ENCODE results near the gene MYOD1.

Gene MYOD1

DNA sequence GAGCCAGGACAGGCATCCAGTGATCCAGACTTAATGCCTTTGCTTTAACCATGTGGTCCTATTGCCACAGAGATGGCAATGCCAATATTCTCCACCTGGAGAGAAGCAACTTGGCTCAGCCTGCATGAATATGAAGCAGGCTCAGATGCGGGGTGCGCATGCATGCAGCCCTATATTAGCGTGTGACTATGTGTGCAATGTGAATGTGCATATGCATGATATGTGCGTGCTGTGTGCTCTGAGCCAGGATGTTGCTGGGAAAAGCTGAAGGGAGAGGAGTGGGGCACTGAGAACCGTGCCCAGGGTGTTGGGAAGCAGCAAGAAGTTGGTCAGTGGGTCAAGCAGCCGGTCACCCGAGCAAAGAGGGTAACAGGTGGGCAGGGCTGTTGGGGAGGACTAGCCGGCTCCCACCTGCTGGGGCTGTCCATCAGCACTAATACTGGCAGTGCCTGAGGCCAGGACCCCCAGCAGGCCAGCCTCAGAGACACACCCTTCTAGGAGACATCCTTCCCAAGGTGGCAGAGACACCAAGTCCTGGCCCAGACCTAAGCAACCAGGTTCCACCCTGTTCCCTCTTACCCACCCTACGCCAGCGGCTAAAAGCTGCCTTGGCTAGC is 24.8 kb upstream of the MYOD1 start:
- TF ChIP-seq, protein P1, sequence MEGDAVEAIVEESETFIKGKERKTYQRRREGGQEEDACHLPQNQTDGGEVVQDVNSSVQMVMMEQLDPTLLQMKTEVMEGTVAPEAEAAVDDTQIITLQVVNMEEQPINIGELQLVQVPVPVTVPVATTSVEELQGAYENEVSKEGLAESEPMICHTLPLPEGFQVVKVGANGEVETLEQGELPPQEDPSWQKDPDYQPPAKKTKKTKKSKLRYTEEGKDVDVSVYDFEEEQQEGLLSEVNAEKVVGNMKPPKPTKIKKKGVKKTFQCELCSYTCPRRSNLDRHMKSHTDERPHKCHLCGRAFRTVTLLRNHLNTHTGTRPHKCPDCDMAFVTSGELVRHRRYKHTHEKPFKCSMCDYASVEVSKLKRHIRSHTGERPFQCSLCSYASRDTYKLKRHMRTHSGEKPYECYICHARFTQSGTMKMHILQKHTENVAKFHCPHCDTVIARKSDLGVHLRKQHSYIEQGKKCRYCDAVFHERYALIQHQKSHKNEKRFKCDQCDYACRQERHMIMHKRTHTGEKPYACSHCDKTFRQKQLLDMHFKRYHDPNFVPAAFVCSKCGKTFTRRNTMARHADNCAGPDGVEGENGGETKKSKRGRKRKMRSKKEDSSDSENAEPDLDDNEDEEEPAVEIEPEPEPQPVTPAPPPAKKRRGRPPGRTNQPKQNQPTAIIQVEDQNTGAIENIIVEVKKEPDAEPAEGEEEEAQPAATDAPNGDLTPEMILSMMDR (conservative IDR thresholded peaks at IDR 0.05; ENCODE audit: low read depth, low read length), result no peak
- no peak overlapping the region for H3K4me3 ChIP-seq (ENCODE audit: low read depth, low read length)
- DNase-seq (ENCODE audit: low read depth), result no peak

DNA sequence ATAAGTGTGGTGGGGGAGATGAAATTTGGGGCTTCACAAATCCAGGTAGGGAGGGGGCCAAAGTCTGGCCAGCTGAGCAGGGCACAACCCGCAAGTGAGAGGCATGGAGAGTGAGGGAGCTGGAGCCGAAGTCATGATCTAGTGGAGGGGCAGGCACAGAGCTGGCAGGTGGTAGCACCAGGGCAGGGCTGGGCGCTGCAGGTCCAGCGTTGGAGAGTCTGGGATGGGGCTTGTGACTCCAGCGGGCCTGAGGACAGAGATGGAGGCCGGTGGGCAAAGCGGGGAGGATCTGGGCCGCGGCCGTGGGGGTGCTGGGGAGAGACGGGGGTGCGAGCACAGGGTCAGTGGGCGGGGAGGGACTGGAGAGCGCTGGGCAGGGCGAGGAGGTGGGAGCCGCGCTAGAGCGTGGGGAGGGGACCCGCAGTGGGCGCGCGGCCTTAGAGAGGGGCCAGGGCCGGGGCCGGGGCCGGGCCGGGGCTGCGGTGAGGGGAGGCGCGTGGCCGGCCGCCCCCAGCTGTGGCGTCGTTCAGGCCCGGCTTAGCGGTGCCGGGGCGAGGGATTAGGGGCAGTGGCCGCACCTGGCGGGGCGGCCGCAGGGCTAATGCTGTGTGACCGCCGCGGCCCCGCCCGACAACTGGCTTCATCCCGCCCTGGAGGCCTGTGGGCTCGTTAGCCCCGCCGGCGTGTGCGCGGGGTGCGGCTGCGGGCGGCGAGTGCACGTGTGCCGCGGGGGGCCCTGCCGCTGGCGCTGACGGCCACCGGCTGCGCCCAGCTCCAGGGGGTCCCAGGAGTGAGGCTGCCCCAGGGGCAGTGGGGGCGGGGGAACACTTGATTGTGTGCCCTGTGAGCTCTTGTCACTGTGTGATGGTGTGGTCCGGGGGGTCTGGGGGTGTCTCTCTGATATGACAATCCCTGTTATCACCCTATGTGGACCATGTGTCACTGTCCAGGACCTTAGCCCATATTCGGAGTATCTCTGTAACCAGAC is 23.6 kb upstream of the MYOD1 start:
- TF ChIP-seq, protein P1 (conservative IDR thresholded peaks at IDR 0.05; ENCODE audit: low read depth, low read length), result no peak
- no peak for DNase-seq (ENCODE audit: low read depth)
- no peak overlapping the region for H3K4me3 ChIP-seq (ENCODE audit: low read depth, low read length)

DNA sequence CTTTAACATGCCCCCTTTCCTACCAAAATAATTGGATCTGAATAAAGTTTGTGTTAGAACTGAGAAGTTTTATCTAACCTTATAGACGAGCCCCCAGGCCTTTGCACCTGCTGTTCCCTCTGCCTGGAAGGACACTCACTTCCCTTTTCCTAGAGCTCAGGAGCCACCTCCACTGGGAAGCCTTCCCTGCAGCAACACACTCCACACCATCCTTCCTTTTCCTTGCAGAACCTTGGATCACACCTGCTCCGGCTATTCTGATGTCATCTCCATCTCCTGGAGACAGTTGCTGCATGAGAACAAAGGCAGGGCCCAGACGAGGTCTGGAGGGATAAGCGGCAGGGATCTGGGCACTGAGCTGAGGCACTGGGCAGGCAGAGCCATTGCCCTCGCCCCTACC is 22.6 kb upstream of the MYOD1 start:
- TF ChIP-seq, protein P1 (conservative IDR thresholded peaks at IDR 0.05; ENCODE audit: low read depth, low read length), result no peak
- no peak for DNase-seq (ENCODE audit: low read depth)
- no peak overlapping the region for H3K4me3 ChIP-seq (ENCODE audit: low read depth, low read length)

DNA sequence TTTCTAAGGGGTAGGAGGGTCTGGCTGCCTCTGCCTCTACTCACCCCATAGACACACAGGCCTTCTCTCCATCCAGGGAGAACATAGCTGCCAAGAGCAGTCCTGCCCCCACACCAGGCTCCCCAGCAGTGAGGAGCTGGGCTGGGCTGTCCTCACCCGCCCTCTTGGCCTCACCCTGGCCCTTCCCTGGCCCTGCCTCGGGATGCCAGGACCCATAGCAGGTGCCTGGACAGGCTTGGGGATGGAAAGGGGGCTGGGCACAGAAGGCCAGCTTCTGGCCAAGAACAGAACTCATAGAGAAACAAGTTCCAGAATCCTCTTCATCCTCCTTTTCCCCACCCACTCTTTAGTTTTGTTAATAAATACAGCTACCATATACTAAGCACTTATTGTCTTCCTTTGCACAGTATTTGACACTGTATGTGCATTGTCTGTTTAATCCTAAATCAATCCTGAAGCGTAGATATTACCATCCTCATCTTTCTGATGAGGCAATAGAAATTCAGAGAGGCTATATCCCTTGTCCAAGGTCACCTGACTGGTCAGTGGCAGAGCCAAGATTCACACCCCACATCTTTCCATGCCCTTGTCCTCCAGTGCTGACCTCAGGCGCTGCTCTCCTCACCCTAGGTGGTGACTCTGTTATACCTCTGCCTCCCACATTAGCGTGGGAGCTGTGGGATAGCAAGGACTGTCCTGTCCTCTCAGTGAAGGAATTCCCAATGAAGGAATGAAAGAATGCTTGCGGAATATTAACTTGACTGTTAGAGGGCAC is 22.0 kb upstream of the MYOD1 start:
- DNase-seq (ENCODE audit: low read depth), result no peak

DNA sequence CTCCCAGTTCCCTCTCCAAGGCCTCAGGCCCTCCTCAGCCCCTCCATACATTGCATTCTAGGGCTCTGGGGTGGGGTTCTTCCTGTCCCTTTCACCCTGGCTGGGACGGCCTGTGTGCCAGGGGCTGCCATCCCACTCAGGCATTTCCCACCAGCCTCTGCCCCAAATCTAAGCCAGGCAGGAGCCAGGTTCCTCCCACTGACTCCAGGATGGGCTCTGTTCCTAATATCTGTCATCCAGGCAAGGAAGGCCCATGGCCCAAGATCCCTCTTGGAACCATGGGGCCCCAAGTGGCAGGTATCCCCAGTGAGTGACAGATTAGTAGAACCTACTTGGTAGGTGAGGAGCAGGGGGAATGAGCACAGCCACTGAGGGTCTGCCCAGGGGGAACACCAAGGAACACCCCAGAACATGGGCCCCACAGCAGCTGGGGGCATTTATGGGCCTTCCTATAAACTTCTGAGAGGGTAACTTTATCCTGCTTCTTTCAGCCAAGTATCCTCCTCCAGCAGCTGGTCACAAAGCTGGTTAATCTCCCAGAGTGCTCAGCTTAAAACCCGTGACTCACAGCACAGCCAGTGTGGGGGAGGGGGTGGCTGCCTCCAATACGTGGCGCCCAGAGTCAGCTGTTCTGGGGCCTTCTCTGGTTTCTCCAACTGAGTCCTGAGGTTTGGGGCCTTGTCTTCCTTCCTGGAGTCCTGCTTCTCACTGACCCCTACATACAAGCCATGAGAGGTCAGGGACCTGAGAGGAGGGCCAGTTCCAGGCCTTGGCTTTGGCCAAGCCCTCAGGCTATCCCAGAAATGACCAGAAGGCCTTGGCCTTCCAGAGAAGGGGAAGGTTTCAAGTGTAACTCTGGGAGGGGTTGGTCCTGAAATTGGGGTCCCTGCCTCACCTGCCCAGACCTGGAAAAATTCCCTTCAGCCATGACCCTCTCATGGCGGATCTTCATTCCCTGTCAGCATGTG is 19.9 kb upstream of the MYOD1 start:
- DNase-seq (ENCODE audit: low read depth), result peak; percentile 34
- TF ChIP-seq, protein P1 (conservative IDR thresholded peaks at IDR 0.05; ENCODE audit: low read depth, low read length), result no peak
- no peak overlapping the region for H3K4me3 ChIP-seq (ENCODE audit: low read depth, low read length)

More for the DNA sequence above, 22.0 kb upstream of the MYOD1 start:
- TF ChIP-seq, protein P1 (conservative IDR thresholded peaks at IDR 0.05; ENCODE audit: low read depth, low read length), result no peak
- no peak overlapping the region for H3K4me3 ChIP-seq (ENCODE audit: low read depth, low read length)

DNA sequence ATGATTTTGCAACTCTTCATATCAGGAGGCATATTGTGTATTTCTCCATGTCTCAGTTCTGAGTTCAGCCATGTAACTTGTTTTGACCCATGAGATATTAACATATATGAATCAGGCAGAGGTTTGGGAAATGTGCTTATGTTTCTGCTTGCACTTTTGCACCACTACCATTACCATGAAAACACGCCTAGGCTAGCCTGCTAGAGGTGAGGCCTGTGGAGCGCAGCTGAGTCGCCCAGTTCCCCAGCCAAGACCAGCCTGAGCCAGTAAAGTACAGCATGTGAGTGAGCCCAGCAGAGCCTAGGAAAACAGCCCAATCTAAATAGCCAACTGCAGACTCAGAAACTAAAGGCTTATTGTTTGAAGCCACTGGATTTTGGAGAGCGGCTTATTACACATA is 18.4 kb upstream of the MYOD1 start:
- no peak for DNase-seq (ENCODE audit: low read depth)
- TF ChIP-seq, protein P1 (conservative IDR thresholded peaks at IDR 0.05; ENCODE audit: low read depth, low read length), result no peak
- H3K4me3 ChIP-seq (ENCODE audit: low read depth, low read length), result no peak overlapping the region
